ENCODE data around the gene PARVA.

Gene PARVA

GRCh38 chr11:12411806-12412727, 34.7 kb downstream of the PARVA start:
- peak; percentile 64 for TF ChIP-seq CTCF (IDR thresholded peaks at IDR 0.05)

- no peak for TF ChIP-seq CTCF (IDR thresholded peaks at IDR 0.05)
These were observed 36.0 kb downstream of the PARVA start for GRCh38 chr11:12413141-12414052.

GRCh38 chr11:12414611-12415010, 37.2 kb downstream of the PARVA start:
- TF ChIP-seq CTCF (IDR thresholded peaks at IDR 0.05) = no peak

GRCh38 chr11:12415342-12415966, 38.1 kb downstream of the PARVA start:
- TF ChIP-seq CTCF (IDR thresholded peaks at IDR 0.05) = no peak

- no peak for TF ChIP-seq CTCF (IDR thresholded peaks at IDR 0.05)
These were observed 39.2 kb downstream of the PARVA start for GRCh38 chr11:12416552-12416951.

GRCh38 chr11:12417691-12418611, 40.6 kb downstream of the PARVA start:
- TF ChIP-seq CTCF (IDR thresholded peaks at IDR 0.05) = no peak
